Gastrocnemius medialis (tissue), 4 donors: ENCODE results near the gene STK38. TPM values are rescaled to one million over a fixed set of nuclear protein-coding genes. Genes with fewer than 3 reads are reported as not detected.

ENCODE experiments used
- ATAC-seq, 2 donors: fragments of 150-250 bp; one replicate each; pipeline ENCODE4 v1.9.1; 2016
- DNase-seq, 2 donors: peaks; one replicate each; pipeline ENCODE4 v3.0.0-alpha.2; 2019
- H3K27ac ChIP-seq, 4 donors: fragments of 200-600 bp; sonication (generic); 1 replicate in 1 of 4; 2 replicates in 3 of 4; pipeline ENCODE4 v1.5.1; 2016 to 2018; ENCODE audit warnings: mild to moderate bottlenecking in 2 of 4, moderate library complexity in 1 of 4
- H3K27me3 ChIP-seq, 3 donors: fragments of 200-600 bp; sonication (generic) in 2 of 3; 1 replicate in 1 of 3; 2 replicates in 2 of 3; pipeline versions ENCODE4 v1.5.1 to v1.6.0; 2016 to 2019; ENCODE audit warnings: mild to moderate bottlenecking in 1 of 3, moderate library complexity in 1 of 3
- H3K36me3 ChIP-seq, 2 donors: fragments of 200-600 bp; sonication (generic) in 1 of 2; one replicate each; pipeline ENCODE4 v1.5.1; 2017 to 2018
- H3K4me1 ChIP-seq, 2 donors: fragments of 200-600 bp; sonication (generic) in 1 of 2; one replicate each; pipeline ENCODE4 v1.5.1; 2016 to 2017; ENCODE audit warnings: mild to moderate bottlenecking in 2 of 2
- H3K4me3 ChIP-seq, 4 donors: fragments of 200-600 bp; sonication (generic) in 3 of 4; 1 replicate in 1 of 4; 2 replicates in 3 of 4; pipeline ENCODE4 v1.5.1; 2016 to 2019; ENCODE audit warnings: mild to moderate bottlenecking in 2 of 4
- H3K9me3 ChIP-seq, 3 donors: fragments of 200-600 bp; sonication (generic) in 2 of 3; 1 replicate in 1 of 3; 2 replicates in 2 of 3; pipeline ENCODE4 v1.5.1; 2016 to 2019
- POLR2A ChIP-seq, 2 donors: fragments of 450-650 bp; IDR thresholded peaks; one replicate each; pipeline ENCODE4 v1.6.1; 2017; ENCODE audit warnings: antibody characterized with exemption in 2 of 2, mild to moderate bottlenecking in 2 of 2, moderate library complexity in 2 of 2
- in situ Hi-C, 4 donors: fragments of 200-750 bp; cut with MboI; loops; one replicate each; pipeline versions ENCODE4 v1.15.0 to v1.8.0; 2017; ENCODE audit warnings: low sequenced_read_pairs in 4 of 4
- intact Hi-C: fragments of 100-400 bp; cut with DNase I; formaldehyde crosslinking; loops from one replicate; pipeline ENCODE4 v1.15.1; 2023; ENCODE audit warnings: low total_unique reads
- total RNA-seq, 4 donors: library from RNA; depleted of rRNA; stranded (reverse); fragments of >200 nt; gene quantifications; one replicate each; pipeline versions ENCODE4 v1.1.0 to v1.2.3, GENCODE V29; 2016
- TF ChIP-seq, protein P1 (sequence below), 5 experiments: fragments of 450-650 bp in 3 of 5; fragments of 200-600 bp in 2 of 5; sonication (generic) in 2 of 5; IDR thresholded peaks in 4 of 5; conservative IDR thresholded peaks in 1 of 5; 1 replicate in 4 of 5; 2 replicates in 1 of 5; pipeline ENCODE4 v1.5.1; 2016 to 2019; ENCODE audit warnings: antibody characterized with exemption in 5 of 5, mild to moderate bottlenecking in 3 of 5, moderate library complexity in 3 of 5

Gene STK38
- total RNA-seq, 4 donors from 2014 or later, result 10.8 to 14.8 (median 12.7) TPM

DNA sequence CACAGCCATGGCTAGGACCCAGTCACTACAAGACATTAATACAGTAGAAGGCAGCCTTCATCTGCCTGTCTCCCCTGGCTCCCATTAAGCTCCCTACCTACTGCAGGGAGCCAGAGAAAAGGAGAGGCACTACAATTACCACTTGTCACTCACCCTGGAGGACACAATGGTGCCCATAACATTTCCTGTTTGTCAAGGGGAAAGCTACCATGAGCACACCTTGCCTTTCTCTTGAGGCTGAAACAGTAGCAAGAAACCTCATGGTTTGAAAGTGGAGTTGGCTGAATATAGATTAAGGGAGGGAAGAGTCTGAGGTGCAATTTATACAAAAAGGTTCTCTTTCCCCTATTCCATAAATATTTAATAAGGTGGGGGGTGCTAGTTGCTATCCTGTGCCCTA lies 27.9 kb downstream of the STK38 start:
- Histone ChIP-seq H3K36me3 (peaks cover 0 to 62% of the 10 kb centered on the region in 2 donors), H3K9me3 (no peaks in the 10 kb centered on the region), H3K4me3 (no peak overlapping the region), H3K4me1 (no peaks in the 10 kb centered on the region), H3K27me3 (no peaks in the 10 kb centered on the region), H3K27ac (no peak overlapping the region)
- no peak for DNase-seq
- TF ChIP-seq POLR2A (IDR thresholded peaks at IDR 0.05), result no peak
- TF ChIP-seq, protein P1, sequence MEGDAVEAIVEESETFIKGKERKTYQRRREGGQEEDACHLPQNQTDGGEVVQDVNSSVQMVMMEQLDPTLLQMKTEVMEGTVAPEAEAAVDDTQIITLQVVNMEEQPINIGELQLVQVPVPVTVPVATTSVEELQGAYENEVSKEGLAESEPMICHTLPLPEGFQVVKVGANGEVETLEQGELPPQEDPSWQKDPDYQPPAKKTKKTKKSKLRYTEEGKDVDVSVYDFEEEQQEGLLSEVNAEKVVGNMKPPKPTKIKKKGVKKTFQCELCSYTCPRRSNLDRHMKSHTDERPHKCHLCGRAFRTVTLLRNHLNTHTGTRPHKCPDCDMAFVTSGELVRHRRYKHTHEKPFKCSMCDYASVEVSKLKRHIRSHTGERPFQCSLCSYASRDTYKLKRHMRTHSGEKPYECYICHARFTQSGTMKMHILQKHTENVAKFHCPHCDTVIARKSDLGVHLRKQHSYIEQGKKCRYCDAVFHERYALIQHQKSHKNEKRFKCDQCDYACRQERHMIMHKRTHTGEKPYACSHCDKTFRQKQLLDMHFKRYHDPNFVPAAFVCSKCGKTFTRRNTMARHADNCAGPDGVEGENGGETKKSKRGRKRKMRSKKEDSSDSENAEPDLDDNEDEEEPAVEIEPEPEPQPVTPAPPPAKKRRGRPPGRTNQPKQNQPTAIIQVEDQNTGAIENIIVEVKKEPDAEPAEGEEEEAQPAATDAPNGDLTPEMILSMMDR (IDR thresholded peaks at IDR 0.05 in 4 of 5, conservative IDR thresholded peaks at IDR 0.05 in 1 of 5), result no peak
- intact Hi-C loops, result no loop called here
- ATAC-seq, result no peak
- in situ Hi-C loops, result no loop called here

DNA sequence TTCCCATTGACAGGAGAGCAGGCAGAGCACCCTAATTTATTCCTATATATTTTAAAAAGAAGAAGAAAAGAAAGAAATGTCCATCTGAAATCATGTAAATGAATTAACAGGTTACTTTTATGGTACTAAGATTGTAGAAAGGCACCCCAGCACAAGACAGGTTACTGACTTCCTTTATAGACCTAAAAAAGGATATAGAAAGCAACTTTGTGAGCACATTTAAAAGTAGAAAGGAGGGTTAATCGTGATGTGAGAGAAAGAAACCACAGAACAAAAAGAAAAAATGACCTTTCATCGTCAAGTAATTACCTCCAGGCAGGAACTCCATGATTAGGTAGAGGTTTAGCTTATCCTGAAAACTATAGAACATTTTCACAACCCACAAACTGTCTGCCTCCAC lies 29.9 kb downstream of the STK38 start:
- TF ChIP-seq POLR2A (IDR thresholded peaks at IDR 0.05), result no peak
- TF ChIP-seq, protein P1 (IDR thresholded peaks at IDR 0.05 in 4 of 5, conservative IDR thresholded peaks at IDR 0.05 in 1 of 5), result no peak
- H3K27me3 ChIP-seq, result no peaks in the 10 kb centered on the region
- no peaks in the 10 kb centered on the region for H3K4me1 ChIP-seq
- no peaks in the 10 kb centered on the region for H3K9me3 ChIP-seq
- in situ Hi-C loops, result no loop called here
- H3K4me3 ChIP-seq, result no peak overlapping the region
- intact Hi-C loops, result no loop called here
- H3K36me3 ChIP-seq, result peaks cover 0 to 57% of the 10 kb centered on the region in 2 donors
- H3K27ac ChIP-seq, result no peak overlapping the region
- DNase-seq, result no peak
- no peak for ATAC-seq

DNA sequence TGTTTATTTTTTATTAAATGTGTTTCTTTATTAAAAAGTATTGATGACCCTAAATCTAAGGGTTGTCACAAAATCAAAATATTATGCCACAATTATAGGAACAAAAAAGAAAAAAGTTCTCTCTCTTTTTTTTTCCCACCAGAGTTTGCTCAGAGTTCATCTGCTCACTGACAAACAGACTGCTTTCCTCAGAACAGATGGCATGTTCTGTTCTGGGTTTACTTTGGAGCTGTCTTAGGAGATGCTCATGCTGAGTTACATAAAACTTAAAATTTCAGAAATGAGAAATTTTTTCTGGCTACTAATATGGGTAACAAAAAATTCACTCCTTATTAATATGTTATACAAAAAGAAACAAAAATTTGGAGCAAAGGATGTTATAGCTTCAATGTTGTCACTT lies 30.3 kb downstream of the STK38 start:
- intact Hi-C loops, result no loop called here
- no peak overlapping the region for H3K27ac ChIP-seq

DNA sequence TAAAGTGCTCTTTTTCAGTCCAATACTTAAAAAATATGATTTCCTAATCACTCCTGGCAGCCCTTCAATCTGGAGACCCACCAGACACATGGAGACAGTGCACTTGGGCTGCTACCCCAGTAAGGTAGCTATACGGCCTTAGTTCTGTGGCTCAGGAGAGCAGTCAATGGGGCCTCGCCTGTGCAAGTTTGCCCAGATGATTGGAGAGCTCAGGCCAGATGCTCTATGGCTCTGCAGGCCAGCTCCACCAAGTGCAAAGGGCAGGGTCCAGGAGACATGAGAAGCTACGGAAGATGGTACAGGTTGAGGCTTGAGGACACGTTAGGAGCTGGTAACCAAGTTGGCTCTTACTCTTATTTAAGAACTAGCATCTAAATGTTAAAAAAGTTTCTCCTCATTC lies 30.7 kb downstream of the STK38 start:
- Histone ChIP-seq H3K36me3 (peaks cover 0 to 57% of the 10 kb centered on the region in 2 donors), H3K4me1 (no peaks in the 10 kb centered on the region), H3K9me3 (no peaks in the 10 kb centered on the region), H3K27ac (no peak overlapping the region), H3K27me3 (no peaks in the 10 kb centered on the region), H3K4me3 (no peak overlapping the region)
- TF ChIP-seq, protein P1 (IDR thresholded peaks at IDR 0.05 in 4 of 5, conservative IDR thresholded peaks at IDR 0.05 in 1 of 5), result no peak
- TF ChIP-seq POLR2A (IDR thresholded peaks at IDR 0.05), result no peak
- intact Hi-C loops (no loop called here), in situ Hi-C loops (no loop called here)
- ATAC-seq, result no peak
- no peak for DNase-seq

More for the DNA sequence above, 30.3 kb downstream of the STK38 start:
- ATAC-seq (no peak), DNase-seq (no peak)
- in situ Hi-C loops, result no loop called here
- Histone ChIP-seq H3K36me3 (peaks cover 0 to 57% of the 10 kb centered on the region in 2 donors), H3K4me1 (no peaks in the 10 kb centered on the region), H3K4me3 (no peak overlapping the region), H3K9me3 (no peaks in the 10 kb centered on the region), H3K27me3 (no peaks in the 10 kb centered on the region)
- TF ChIP-seq, protein P1 (IDR thresholded peaks at IDR 0.05 in 4 of 5, conservative IDR thresholded peaks at IDR 0.05 in 1 of 5), result no peak
- TF ChIP-seq POLR2A (IDR thresholded peaks at IDR 0.05), result no peak

DNA sequence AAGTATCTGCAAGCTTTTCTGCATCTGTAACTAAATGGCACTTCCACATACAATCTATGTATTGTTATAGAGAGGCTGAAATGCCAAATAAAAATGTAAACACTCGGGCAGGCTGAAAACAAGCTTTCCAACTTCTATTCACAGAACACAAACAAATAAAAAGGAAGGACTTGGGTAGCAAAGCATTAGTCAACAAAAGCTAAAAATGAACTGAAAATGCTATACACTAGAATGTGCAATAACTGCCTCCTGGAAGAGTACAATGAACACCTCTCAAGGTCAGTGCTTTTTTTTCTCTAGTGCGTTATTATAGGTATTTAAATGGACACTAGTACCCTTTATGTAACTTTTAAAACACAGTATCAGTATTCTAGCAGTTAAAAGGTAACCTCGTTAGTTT lies 31.4 kb downstream of the STK38 start:
- no peaks in the 10 kb centered on the region for H3K9me3 ChIP-seq
- no peak overlapping the region for H3K27ac ChIP-seq
- no peak overlapping the region for H3K4me3 ChIP-seq
- no peaks in the 10 kb centered on the region for H3K27me3 ChIP-seq
- TF ChIP-seq, protein P1 (IDR thresholded peaks at IDR 0.05 in 4 of 5, conservative IDR thresholded peaks at IDR 0.05 in 1 of 5), result no peak
- no peak for TF ChIP-seq POLR2A (IDR thresholded peaks at IDR 0.05)
- no peaks in the 10 kb centered on the region for H3K4me1 ChIP-seq
- ATAC-seq, result no peak
- DNase-seq, result no peak
- in situ Hi-C loops, result no loop called here
- H3K36me3 ChIP-seq, result peaks cover 0 to 51% of the 10 kb centered on the region in 2 donors
- intact Hi-C loops, result no loop called here
